SHP77 (cell line): ENCODE results near the gene FXYD5.

Experiments
- DNase-seq, 2 experiments: peaks; one replicate each; lab custom pipeline; 2025; lab: John Stamatoyannopoulos, UW

Gene FXYD5

GRCh38 chr19:35155981-35156672 is 1.6 kb downstream of the FXYD5 start:
- DNase-seq, result no peak

- DNase-seq, result no peak
Observed at GRCh38 chr19:35156673-35157014, 2.1 kb downstream of the FXYD5 start.

- no peak for DNase-seq
Observed at GRCh38 chr19:35157431-35157830, 2.9 kb downstream of the FXYD5 start.

- no peak for DNase-seq
Observed at GRCh38 chr19:35159606-35160005, 5.1 kb downstream of the FXYD5 start.

DNA sequence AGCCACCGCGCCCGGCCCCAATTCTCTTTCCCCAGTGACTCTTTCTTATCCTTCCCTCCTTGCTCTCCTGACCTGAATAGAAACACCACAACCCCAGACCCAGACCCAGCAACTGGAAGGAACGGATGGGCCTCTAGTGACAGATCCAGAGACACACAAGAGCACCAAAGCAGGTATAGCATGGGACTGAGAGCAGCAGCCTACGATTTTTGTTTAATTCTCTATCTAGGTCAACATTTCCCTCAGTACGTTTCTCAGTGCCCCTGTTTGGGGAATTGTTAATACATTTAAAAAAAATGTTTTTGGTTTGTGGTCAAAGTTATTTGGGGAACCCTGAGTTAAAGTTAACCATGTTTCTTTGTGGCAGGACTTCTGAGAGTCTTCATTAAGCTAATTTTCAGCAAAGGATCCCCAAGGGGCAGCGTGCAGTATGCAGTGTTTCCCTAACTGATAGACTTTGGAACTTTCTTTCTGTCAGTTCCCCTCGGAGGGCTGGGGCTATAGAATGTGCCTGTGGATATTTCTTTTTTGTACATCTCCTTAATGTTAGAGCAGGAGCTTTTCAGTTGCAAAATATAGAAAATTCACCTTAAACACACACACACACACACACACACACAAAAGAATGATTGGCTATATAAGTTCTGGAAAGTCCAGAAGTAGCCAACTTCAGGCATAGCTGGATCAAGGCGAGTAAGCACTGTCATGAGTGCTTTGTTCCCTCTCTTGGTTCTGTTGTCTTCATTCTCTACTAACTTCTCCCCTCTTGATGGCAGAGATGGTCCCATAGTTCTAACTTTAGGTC is 6.3 kb downstream of the FXYD5 start:
- DNase-seq, result no peak

DNA sequence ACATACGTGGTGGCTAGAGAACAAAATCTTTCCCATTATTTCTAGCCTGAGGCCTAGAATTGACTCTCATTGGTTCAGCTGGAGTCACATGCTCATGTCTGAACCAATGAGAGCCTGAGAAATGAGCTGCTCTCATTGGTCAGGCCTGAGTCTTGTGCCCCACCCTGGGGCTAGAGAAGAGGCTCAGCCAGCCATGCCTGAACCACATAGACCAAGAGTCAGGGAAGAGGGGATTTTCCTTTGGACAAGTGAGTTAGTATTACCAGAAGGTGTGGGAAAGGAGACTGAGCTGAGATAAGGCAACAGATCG is 6.9 kb downstream of the FXYD5 start:
- DNase-seq, result no peak

DNA sequence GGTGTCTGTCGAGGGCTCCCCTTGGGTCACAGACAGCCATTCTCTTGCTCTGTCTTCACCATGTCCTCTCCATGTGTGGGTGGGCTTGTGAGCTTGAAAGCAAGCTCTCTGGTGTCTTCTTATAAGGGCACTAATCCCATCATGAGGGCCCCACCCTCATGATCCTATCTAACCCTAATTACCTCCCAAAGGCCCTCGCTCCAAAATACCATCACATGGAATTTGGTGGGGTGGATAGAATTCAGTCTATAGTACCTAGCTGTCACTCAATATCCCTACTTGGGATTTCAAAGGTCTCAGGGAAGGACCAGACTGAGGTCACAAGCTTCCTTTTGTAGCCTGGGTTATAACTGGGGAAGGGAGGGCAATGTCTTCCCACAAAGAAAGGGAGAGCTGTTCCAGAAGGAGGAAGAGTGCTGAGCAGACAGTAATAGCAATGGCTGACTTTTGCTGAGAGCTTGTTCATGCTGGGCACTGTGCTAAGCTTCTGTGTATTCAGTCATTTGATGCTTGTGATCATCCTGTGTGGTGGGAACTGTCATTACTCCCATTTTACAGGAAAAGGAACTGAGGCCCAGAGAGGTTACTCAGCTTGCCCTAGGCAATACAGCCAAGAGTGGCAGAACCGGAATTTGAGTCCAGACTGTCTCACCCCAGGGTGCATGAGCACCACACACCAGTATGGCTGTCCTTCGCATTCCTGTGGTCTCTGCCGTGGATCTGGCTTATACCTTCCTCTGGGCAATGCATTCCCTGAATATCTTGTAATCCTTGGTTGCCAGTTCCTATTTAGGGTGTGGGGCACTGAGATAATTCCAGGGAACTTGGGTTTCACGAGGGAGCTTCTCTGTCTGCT is 8.2 kb downstream of the FXYD5 start:
- no peak for DNase-seq

- no peak for DNase-seq
Observed at GRCh38 chr19:35164418-35164817, 9.9 kb downstream of the FXYD5 start.

- DNase-seq, result no peak
Observed at GRCh38 chr19:35165200-35166058, 10.9 kb downstream of the FXYD5 start.

DNA sequence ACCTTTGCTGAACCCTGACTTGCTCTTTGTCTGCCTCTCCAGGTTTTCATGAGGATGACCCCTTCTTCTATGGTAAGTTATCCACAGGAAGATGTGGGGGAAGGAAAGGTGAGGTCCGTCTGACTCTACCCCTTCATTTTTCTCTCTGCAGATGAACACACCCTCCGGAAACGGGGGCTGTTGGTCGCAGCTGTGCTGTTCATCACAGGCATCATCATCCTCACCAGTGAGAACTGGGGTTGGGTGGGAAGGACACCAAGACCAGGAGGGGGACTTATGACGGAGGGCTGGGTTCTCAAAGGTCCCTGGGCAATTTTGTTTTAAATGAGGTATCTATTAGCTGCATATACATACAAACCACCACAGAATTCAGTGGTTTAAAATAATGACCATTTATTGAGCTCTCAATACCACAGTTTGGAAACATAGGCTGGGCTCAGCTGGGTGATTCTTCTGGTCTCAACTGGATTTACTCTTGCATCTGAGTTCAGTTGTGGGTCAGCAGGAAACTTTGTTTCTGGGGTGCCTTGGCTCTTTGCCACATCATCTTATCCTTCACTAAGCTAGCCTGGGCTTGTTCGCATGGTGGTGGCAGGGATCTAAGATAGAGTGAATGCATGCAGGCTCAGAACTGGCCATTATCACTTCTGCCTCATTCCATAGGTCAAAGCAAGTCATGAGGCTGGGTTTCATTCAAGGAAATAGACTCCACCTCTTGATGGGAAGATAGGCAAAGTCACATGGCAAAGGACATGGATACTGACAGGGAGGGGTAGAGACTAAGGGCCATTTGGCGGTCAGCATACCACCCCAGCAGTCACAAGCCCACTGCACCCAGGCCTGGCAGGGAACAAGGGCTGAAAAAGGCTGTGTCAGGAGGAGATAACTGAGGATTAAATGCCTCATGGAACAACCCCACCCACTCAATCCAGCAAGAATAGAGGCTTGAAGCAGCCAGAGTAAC is 11.8 kb downstream of the FXYD5 start:
- no peak for DNase-seq

- no peak for DNase-seq
Observed at GRCh38 chr19:35167251-35168119, 12.9 kb downstream of the FXYD5 start.

GRCh38 chr19:35168196-35168595 is 13.7 kb downstream of the FXYD5 start:
- no peak for DNase-seq

DNA sequence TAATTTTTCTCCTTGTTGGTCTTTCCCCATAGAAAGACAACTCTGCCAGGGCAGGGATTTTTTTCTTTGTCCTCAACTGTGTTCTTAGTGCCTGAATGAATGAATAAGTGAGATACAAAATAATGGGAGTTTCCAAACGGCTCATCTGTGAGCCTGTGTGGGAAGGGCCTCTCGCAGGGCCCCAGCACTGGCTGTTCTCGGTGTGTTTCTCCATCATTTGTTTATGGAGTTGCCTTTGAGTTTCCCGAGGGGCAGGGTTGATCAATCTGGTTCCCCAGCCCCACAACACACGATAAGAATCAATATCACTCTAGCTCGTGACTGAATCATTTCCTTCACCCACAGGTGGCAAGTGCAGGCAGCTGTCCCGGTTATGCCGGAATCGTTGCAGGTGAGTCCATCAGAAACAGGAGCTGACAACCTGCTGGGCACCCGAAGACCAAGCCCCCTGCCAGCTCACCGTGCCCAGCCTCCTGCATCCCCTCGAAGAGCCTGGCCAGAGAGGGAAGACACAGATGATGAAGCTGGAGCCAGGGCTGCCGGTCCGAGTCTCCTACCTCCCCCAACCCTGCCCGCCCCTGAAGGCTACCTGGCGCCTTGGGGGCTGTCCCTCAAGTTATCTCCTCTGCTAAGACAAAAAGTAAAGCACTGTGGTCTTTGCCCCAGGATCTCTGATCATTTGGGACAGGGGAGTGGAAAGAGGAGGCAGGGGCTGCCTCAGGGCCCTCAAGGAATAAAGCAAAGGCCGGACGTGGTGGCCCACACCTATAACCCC is 14.9 kb downstream of the FXYD5 start:
- DNase-seq, result no peak

GRCh38 chr19:35170359-35171061 is 16.0 kb downstream of the FXYD5 start:
- DNase-seq, result no peak

DNA sequence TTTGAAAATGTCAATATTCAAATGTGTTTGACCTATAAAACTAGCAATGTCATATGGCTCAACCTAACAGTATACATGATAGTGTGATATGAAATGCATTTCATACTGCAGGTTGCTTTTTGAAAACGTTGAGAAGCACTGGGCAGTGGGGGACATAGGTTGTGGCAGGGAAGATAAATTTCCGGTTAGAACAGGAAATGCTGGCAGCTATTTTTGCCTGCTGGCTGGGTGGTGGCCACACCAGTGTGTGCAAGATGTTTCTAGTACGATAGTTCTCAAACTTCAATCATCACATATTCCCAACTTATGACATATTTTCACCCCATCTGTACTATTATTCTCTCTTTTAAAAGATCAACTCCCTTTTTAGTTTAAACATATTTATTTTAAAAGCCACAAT is 17.2 kb downstream of the FXYD5 start:
- DNase-seq, result no peak

- DNase-seq, result no peak
Observed at GRCh38 chr19:35174226-35174625, 19.7 kb downstream of the FXYD5 start.

DNA sequence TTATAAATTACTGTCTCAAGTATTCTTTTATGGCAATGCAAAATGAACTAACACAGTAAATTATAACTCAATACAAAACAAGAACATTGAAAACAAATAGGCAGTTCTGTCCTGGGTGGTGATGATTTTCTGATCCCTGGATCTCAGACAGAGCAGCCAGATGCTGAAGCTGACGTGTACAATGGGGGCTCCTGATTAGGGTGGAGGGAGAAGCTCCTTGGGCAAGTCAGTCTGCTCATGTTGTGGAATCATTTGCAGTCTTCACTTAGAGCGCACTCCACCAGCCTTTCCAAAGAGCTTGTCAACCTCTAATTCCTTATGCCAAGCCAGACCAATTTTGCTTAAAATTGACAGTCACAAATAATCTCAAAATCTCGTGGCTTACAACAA is 21.6 kb downstream of the FXYD5 start:
- no peak for DNase-seq
